Mononuclear cell (primary cell): ENCODE results near the gene CAPN9. TPM values are rescaled to one million over a fixed set of nuclear protein-coding genes. Genes with fewer than 3 reads are reported as not detected.

Source experiments
- H3K27me3 ChIP-seq: 2 replicates; pipeline ENCODE4 v1.6.0; 2011; ENCODE audit warnings: low read length, control low read depth; ENCODE audit not compliant: insufficient read depth
- H3K4me1 ChIP-seq: 2 replicates; pipeline ENCODE4 v1.5.1; 2011; ENCODE audit warnings: mild to moderate bottlenecking, low read length, control low read depth; ENCODE audit not compliant: insufficient read depth
- H3K4me3 ChIP-seq: 2 replicates; pipeline ENCODE4 v1.5.1; 2011; ENCODE audit warnings: mild to moderate bottlenecking, low read length, moderate library complexity
- H3K9me3 ChIP-seq: 2 replicates; pipeline ENCODE4 v1.5.1; 2011; ENCODE audit warnings: low read depth, mild to moderate bottlenecking, control low read depth, low read length
- total RNA-seq: library from RNA; depleted of rRNA; stranded (reverse); fragments of >200 nt; gene quantifications from one replicate; pipeline ENCODE4 v1.2.3, GENCODE V29; 2012

The CAPN9 gene
- total RNA-seq, 1 donor, result not detected

- no peaks in the 10 kb centered on the region for H3K9me3 ChIP-seq
These were observed 77.3 kb downstream of the CAPN9 start for GRCh38 chr1:230824551-230824918.

DNA sequence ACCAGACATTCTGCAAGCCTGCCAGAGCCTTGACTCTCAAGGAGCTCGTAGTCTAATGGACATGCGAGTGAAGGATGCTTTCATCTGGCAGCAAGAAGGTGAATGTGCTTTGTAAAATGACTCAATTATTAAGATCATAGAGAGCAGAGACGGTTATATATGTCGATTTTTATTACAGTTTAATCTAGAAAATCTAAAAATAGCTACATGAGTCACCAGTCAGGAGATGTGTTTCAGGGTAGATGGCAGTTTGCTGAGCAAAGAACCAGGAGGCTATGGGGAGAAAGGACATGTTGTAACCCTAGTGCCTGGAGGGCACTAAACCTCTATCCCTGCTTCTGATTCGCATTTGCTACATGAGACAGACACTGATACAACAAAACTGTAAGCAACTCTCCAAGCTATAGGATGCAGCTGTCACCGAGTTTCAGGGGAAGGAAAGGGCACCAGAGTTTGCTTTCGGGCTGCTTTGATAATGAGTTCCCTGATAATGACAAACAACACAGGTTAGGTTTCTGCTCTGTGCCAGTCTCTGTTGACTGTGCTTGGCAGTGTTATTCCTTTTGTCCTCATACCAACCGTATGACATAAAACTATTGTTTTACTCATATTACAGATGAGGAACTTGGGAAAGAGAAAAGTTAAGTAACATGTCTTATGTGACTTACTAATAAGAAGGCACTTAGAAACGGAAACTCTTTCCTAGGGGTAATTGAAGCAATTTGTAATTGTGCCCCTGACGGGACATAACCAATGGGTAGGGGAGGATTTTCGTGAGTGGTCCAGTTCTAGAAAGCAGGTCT, 77.9 kb downstream of the CAPN9 start:
- H3K9me3 ChIP-seq, result no peaks in the 10 kb centered on the region
- no peak overlapping the region for H3K4me3 ChIP-seq
- no peaks in the 10 kb centered on the region for H3K27me3 ChIP-seq
- no peaks in the 10 kb centered on the region for H3K4me1 ChIP-seq

More at GRCh38 chr1:230824551-230824918, 77.3 kb downstream of the CAPN9 start:
- Histone ChIP-seq H3K27me3 (no peaks in the 10 kb centered on the region), H3K4me1 (no peaks in the 10 kb centered on the region), H3K4me3 (no peak overlapping the region)

GRCh38 chr1:230825761-230826160, 78.6 kb downstream of the CAPN9 start:
- H3K4me3 ChIP-seq, result no peak overlapping the region
- H3K27me3 ChIP-seq, result no peaks in the 10 kb centered on the region
- H3K4me1 ChIP-seq, result no peaks in the 10 kb centered on the region
- no peaks in the 10 kb centered on the region for H3K9me3 ChIP-seq

- Histone ChIP-seq H3K4me1 (no peaks in the 10 kb centered on the region), H3K27me3 (no peaks in the 10 kb centered on the region), H3K4me3 (no peak overlapping the region), H3K9me3 (no peaks in the 10 kb centered on the region)
These were observed 79.1 kb downstream of the CAPN9 start for GRCh38 chr1:230826166-230826875.

DNA sequence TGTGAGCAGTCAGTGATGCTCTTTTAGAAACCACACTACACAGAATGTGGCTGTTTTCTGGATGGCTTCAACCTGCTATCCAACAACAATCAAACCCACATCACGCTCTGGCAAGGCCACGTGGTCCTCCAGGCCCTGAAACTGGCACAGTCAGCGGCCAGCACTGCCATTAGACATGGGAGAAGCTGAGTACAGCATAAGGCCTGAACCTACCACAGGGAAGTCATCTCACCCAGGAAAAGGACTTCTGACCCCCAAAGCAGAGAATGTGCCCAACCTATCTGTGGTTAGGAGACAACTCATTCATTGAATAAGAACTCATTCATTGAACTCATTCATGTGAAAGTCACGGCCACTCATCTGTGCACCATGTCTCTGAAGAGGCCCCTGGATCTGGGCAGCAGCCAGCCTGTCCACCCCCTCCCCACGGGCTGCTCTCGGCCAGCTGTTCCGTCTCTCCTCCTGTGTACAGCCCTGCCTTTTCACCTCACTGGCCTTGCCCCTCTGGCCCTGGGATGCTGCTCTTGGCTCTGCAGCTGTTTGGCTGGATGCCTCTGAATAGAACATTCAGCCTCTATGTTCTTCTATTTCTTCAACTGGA, 80.0 kb downstream of the CAPN9 start:
- Histone ChIP-seq H3K9me3 (no peaks in the 10 kb centered on the region), H3K27me3 (no peaks in the 10 kb centered on the region), H3K4me3 (no peak overlapping the region), H3K4me1 (no peaks in the 10 kb centered on the region)

- H3K4me1 ChIP-seq, result no peaks in the 10 kb centered on the region
- no peaks in the 10 kb centered on the region for H3K9me3 ChIP-seq
- H3K4me3 ChIP-seq, result no peak overlapping the region
- no peaks in the 10 kb centered on the region for H3K27me3 ChIP-seq
These were observed 80.6 kb downstream of the CAPN9 start for GRCh38 chr1:230827801-230828200.

DNA sequence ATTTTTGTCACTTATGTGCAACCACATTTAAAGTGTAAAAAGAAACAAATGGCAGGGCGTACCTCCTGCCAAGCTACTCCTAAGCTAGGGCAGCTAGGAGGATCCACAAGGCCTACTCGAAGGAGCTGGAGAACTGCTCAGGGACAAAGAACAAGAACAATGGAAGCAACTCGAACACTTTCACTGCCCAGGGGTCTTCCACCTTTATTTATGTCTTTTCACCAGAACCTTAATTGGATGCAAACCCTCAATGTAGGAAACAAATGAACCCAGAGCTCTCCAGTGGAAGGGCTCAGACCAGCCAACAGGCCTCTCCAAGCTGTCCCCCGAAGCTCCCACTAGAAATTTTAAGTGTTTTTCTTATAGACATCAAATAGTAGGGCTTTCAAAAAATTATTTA, 81.2 kb downstream of the CAPN9 start:
- Histone ChIP-seq H3K4me3 (no peak overlapping the region), H3K27me3 (no peaks in the 10 kb centered on the region), H3K9me3 (no peaks in the 10 kb centered on the region), H3K4me1 (no peaks in the 10 kb centered on the region)

GRCh38 chr1:230831771-230832170, 84.6 kb downstream of the CAPN9 start:
- Histone ChIP-seq H3K27me3 (no peaks in the 10 kb centered on the region), H3K4me3 (no peak overlapping the region), H3K9me3 (no peaks in the 10 kb centered on the region), H3K4me1 (no peaks in the 10 kb centered on the region)

- H3K9me3 ChIP-seq, result no peaks in the 10 kb centered on the region
- H3K27me3 ChIP-seq, result no peaks in the 10 kb centered on the region
- no peaks in the 10 kb centered on the region for H3K4me1 ChIP-seq
- H3K4me3 ChIP-seq, result no peak overlapping the region
These were observed 85.3 kb downstream of the CAPN9 start for GRCh38 chr1:230832476-230832875.

DNA sequence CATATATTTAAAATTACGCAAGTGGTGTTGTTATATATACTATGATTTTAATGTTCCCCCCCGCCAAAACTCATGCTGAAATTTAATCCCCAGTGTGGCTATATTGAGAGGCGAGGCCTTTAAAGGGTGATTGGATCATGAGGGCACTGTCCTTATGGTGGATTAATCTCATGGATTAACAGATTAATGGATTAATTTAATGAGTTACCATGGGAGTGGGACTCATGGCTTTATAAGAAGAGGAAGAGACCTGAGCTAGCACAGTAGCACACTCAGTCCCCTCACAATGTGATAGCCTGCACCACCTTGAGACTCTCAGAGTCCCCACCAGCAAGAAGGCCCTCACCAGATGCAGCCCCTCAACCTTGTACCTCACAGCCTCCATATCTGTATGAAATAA, 86.3 kb downstream of the CAPN9 start:
- Histone ChIP-seq H3K4me1 (no peaks in the 10 kb centered on the region), H3K4me3 (no peak overlapping the region), H3K27me3 (no peaks in the 10 kb centered on the region), H3K9me3 (no peaks in the 10 kb centered on the region)

DNA sequence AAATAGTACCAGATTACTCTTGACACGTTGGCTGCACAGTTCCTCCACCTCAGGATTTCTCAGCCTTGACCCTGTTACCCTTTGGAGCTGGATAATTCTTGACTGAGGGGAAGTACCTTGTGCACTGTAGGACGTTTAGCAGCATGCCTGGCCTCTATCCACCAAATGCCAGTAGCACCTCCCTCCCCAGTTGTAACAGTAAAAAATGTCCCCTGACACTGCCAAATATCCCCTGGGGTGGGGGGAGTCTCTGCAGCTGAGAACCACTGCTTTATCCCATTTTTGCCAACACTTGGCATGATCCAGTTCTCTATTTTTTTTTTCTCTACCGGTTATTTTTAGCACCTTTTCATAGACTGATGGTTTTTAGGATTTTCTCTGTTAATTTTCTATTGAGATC, 87.1 kb downstream of the CAPN9 start:
- Histone ChIP-seq H3K4me3 (no peak overlapping the region), H3K27me3 (no peaks in the 10 kb centered on the region), H3K9me3 (no peaks in the 10 kb centered on the region), H3K4me1 (no peaks in the 10 kb centered on the region)

DNA sequence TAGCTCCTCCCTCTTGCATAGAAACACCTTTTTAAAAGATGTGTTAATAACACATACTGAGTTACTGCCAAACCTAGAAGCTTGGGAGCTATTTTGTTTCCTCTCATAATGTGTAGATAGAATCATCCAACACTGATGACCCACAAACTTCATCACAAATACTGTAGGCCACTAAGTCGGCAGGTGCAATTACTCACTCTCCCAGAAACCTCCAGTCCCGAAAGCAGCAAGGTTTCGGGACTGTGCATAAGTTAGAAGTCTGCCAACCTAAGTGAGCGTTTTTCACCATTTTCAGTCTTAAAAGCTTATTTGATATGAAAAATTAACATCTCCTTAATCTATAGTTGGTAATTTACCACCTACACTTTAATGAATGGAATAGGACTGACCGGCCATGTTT, 89.2 kb downstream of the CAPN9 start:
- Histone ChIP-seq H3K4me3 (no peak overlapping the region), H3K4me1 (no peaks in the 10 kb centered on the region), H3K9me3 (no peaks in the 10 kb centered on the region), H3K27me3 (no peaks in the 10 kb centered on the region)

- Histone ChIP-seq H3K4me3 (no peak overlapping the region), H3K27me3 (no peaks in the 10 kb centered on the region), H3K4me1 (no peaks in the 10 kb centered on the region), H3K9me3 (no peaks in the 10 kb centered on the region)
These were observed 89.6 kb downstream of the CAPN9 start for GRCh38 chr1:230836793-230837192.

DNA sequence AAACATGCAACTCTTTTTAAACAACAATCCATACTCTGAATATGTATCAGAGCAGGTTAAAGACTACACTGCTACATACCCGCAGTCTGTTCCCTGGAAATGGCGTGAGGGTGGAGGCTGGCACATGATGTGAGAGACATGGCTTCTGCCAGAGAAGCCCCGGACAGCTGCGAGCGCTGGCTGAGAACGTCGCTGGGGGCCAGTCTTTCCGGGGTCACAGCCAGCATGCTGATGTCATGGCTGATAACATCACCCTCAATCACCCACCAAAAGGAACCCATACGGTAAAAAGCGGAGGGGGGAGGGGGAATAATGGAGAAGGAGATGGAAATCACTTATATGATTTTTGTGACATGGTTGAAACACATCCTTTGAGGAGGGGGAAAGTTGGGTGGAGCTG, 92.0 kb downstream of the CAPN9 start:
- no peak overlapping the region for H3K4me3 ChIP-seq

DNA sequence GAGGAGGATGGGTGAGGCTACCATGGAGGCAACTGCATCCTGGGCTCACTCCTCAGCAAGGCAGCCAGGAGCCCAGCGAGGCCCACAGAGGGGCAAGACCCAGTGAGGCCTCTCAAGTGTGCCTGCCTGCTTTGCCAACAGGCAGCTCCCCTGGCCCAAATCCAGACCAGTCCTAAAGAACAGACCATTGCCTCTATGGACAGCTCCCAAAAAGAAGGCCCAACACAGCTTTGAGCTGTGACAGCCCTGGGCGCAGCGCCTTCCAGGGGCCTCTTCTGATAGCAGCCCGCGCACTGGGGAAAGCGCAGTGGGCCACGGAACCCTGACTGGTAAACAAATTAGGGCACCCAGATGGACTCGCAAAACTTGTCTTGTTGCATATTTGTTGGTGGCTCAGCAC, 95.6 kb downstream of the CAPN9 start:
- no peak overlapping the region for H3K4me3 ChIP-seq
- no peaks in the 10 kb centered on the region for H3K9me3 ChIP-seq
- H3K27me3 ChIP-seq, result no peaks in the 10 kb centered on the region
- H3K4me1 ChIP-seq, result no peaks in the 10 kb centered on the region

More for the DNA sequence above, 92.0 kb downstream of the CAPN9 start:
- H3K27me3 ChIP-seq, result no peaks in the 10 kb centered on the region
- no peaks in the 10 kb centered on the region for H3K4me1 ChIP-seq
- no peaks in the 10 kb centered on the region for H3K9me3 ChIP-seq
